ENCODE data around the gene FAM219A.
"Not testable (repeated sequence)": the region's sequence is repeated elsewhere in the genome, so short reads cannot be mapped to it uniquely, and the experiment has no call there.

Gene FAM219A

DNA sequence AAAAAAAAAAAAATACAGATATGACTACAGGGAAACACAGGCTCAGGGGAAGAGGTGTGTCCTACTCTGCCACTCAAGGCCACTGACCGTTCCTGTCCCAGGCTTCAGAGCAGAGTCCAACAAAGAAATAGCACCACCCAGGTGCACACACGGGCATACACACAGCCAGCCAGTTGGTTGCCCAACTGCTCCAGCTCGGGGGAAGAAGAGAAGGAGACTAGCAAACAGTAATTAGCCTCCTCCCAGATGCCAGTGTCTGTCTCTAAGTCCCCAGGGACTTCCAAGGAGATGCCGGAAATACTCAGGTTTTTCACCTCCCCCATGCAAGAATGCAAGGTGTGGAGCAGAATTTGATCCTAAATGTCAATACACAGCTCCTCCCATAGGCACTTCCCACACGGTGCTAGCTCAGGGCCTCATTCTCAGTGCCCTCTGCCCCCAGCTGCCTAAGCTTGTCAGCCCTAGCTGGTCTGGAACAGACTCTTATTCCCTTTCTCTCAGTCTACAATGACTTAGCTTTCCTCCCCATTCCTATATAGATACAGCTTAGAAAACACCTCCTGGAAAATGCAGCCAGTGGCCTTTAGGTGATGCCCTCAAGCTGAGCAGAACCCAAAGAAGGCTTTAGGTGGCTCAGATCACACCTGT lies 83.3 kb downstream of the FAM219A start:
- DNase-seq = no peak

DNA sequence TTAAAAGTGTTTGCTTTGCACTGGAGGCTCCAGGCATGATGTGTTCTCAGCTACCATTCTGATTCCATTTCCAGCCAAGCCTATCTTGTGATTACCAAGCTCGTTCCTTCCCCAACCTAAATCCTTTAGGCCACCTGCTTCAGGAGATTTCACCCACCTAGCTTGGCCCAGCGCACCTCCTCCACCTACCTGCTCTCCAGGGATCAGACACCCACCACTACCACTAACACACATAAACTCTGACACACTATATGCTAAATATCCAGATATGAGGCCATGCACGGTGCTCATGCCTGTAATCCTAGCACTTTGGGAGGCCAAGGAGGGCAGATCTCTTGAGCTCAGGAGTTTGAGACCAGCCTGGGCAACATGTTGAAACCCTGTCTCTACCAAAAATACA lies 84.0 kb downstream of the FAM219A start:
- no peak for DNase-seq

DNA sequence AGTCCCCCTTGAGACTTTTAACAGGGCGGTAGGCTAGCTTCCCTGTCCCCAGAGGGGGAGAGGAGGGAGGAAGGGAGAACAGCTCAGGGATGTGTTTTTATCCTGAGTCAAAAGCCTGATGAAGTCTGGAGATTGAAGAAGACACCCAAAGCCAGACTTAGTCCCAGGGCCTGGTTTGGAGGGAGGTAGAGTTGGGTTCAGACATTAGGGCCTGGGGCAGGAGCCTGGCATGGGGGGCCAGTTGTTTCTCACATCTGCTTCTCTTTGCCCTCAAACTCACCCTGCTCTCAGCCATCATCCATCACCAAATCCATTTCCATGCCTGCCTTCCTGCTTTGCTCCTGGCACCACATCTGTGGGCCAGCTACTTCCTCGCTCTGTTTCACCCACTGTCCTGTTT lies 84.6 kb downstream of the FAM219A start:
- no peak for DNase-seq

GRCh38 chr9:34372467-34373011 lies 85.8 kb downstream of the FAM219A start:
- DNase-seq = no peak

GRCh38 chr9:34371886-34372466 lies 86.4 kb downstream of the FAM219A start:
- no peak for DNase-seq

DNA sequence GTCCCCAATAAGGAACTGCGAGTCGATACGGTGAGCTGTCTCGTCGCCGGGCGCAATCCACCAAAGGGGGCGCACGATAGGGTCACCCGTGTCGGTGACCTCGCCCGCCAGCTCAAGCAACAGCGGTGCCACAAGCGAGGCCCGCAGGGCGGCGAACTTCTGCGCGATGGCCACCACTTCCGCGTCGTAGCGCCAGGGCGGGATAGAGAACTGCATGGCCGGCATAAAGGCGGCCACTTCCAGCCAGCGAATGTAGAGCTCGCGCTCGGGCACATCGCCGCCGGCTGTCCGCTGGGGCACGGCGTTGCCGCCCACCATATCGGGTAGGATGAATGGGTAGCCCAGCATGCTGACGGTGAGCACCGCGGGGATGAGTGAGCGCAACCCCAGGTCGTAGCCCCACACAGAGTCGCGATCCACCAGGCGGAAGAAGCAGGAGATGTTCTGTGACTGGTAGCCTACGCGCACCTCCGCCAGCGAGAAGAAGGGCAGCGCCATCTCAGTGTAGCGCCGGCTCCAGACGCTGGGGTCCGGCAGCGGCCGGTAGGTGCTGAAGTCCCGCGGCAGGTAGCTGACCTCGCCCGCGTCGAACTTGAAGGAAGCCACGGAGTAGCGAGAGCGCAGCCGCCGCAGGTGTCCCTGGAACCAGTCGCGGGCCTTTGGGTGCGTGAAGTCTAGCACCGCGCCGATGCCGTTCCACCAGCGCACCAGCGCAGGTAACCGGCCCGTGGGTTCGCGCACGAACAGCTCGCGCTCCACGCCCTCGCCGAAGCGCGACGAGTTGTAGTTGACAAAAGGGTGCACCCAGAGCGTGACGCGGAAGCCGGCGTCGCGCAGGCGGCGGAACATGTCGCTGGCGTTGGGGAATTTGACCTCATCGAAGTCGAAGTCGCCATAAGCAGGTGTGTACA lies 87.1 kb downstream of the FAM219A start:
- no peak for DNase-seq

- DNase-seq = no peak
These were observed 87.9 kb downstream of the FAM219A start for GRCh38 chr9:34370335-34370969.

GRCh38 chr9:34369636-34370035 lies 88.7 kb downstream of the FAM219A start:
- no peak for DNase-seq

GRCh38 chr9:34368796-34369195 lies 89.6 kb downstream of the FAM219A start:
- not testable (repeated sequence) for DNase-seq

GRCh38 chr9:34367751-34368410 lies 90.5 kb downstream of the FAM219A start:
- DNase-seq = not testable (repeated sequence)

- no peak for DNase-seq
These were observed 92.0 kb downstream of the FAM219A start for GRCh38 chr9:34366365-34366764.

GRCh38 chr9:34365282-34365681 lies 93.1 kb downstream of the FAM219A start:
- DNase-seq = no peak

DNA sequence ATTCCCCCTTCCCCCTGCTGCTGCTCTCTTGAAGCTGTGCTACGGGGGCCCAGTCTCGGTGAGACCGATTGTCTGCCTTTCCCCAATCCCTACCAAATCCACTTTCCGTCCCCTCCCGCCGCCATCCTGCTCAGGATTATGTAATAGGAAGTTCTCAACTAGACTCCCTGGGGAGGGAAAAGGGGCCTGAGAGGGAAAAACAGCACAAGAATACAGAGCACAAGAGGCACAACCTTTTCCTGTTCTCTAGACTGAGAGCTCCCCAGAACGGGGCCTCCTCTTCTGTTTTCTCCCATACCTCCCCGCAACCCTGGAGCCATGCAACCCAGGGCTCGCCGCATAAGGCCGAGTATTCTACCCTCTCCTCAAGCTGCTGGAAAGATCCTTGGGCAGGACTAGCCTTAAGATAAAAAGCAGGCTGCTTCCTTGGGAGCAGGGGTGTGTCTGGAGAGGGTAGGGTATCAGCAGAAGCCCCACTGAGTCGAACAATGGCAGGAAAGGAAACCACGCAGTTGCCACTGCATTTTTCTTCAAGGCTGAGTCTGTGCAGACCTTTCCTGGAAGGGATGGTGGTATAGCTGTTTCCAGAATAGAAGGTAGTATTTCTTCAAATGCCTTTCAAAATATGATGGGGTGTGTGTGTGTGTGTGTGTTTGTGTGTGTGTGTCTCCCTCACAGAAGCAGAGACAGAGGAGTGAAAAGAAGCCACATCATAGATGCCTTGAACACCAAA lies 94.6 kb downstream of the FAM219A start:
- DNase-seq = no peak

- DNase-seq = no peak
These were observed 95.7 kb downstream of the FAM219A start for GRCh38 chr9:34362614-34363214.

DNA sequence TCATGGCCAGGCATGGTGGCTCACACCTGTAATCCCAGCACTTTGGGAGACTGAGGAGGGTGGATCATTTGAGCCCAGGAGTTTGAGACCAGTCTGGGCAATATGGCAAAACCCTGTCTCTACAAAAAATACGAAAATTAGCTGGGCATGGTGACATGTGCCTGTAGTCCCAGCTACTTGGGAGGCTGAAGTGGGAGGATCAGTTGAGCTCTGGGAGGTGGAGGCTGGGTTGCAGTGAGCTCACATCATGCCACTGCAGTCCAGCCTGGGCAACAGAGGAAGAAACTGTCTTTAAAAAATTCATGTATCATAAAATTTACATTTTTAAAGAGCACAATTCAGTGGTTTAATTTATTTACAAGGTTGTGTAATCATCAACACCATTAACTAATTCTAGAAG lies 105.4 kb downstream of the FAM219A start:
- not testable (repeated sequence) for DNase-seq

DNA sequence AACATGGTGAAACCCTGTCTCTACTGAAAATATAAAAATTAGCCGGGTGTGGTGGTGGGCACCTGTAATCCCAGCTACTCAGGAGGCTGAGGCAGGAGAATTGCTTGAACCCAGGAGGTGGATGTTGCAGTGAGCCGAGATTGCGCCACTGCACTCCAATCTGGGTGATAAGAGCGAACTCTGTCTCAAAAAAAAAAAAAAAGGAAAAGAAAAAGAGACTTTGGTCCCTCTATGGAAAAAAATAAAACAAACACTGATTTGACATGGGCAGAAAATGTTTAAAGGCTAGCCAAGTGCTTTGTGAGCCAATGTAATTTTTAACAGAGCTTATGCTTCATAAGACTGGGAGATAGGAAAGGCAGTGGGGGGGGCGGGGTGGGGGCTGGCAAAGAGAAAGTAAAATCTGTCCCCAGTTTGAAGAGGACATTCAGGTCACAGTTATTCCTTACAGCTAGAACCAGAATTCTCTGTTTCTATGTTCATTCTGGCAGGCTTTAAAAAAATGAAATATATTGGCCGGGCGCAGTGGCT lies 106.2 kb downstream of the FAM219A start:
- not testable (repeated sequence) for DNase-seq

GRCh38 chr9:34349324-34349723 lies 109.0 kb downstream of the FAM219A start:
- no peak for DNase-seq
